ENCODE data around the gene TNS1.

The TNS1 gene

GRCh38 chr2:217990389-217990788 lies 12.4 kb downstream of the TNS1 start:
- TF ChIP-seq CTCF (conservative IDR thresholded peaks at IDR 0.05; ENCODE audit: low read depth, low read length) = no peak
- Histone ChIP-seq H2AFZ (ENCODE audit: low read depth) (no peak overlapping the region), H4K20me1 (ENCODE audit: insufficient read depth) (no peaks in the 10 kb centered on the region), H3K36me3 (ENCODE audit: insufficient read depth) (no peaks in the 10 kb centered on the region), H3K27ac (no peak overlapping the region), H3K27me3 (ENCODE audit: insufficient read depth, low read depth) (no peaks in the 10 kb centered on the region), H3K9ac (no peak overlapping the region), H3K4me2 (no peak overlapping the region), H3K4me1 (ENCODE audit: low read depth, poor library complexity, severe bottlenecking) (peaks cover 2% of the 10 kb centered on the region), H3K79me2 (ENCODE audit: insufficient read depth, low read depth) (no peaks in the 10 kb centered on the region), H3K4me3 (IDR thresholded peaks at IDR 0.05; ENCODE audit: insufficient read depth, low read depth, low read length) (no peak overlapping the region)

DNA sequence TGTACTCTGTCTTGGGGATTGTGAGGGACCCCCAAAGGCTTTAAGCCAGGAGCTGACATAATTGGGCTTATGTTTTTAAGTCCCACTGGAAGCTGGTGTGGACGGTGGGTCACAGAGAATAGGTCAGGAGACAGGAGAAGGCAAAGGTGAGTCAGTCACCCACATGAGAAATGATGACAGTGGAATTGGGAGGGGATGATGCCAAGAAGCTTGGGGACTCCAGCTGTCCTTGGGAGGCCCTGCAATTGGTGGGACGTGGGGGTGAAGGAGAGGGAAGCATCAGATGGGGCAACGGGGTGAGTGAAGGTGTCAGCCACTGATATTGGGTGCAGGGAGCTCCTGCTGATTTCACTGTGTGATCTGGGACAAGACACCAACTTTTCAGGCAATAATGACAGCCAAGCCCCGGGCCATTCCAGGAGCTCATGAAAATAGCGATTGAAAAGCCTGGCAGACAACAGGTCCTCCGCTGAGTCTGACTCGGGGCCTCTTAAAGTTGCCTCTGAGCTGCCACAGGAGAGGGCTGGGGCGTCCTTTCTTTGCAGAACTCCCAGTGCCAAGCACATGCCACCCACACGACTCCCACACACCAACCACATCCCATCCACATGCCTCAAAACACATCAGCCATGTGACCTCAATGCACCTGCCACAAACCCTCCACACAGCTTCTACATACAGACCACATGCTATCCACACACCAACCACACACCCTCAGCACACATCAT lies 13.4 kb downstream of the TNS1 start:
- no peak overlapping the region for H3K9ac ChIP-seq
- TF ChIP-seq CTCF (conservative IDR thresholded peaks at IDR 0.05; ENCODE audit: low read depth, low read length) = no peak
- H3K79me2 ChIP-seq (ENCODE audit: insufficient read depth, low read depth) = no peaks in the 10 kb centered on the region
- peaks cover 2% of the 10 kb centered on the region for H3K4me1 ChIP-seq (ENCODE audit: low read depth, poor library complexity, severe bottlenecking)
- H3K36me3 ChIP-seq (ENCODE audit: insufficient read depth) = no peaks in the 10 kb centered on the region
- H4K20me1 ChIP-seq (ENCODE audit: insufficient read depth) = no peaks in the 10 kb centered on the region
- H3K4me3 ChIP-seq (IDR thresholded peaks at IDR 0.05; ENCODE audit: insufficient read depth, low read depth, low read length) = no peak overlapping the region
- H2AFZ ChIP-seq (ENCODE audit: low read depth) = peak overlapping the region; percentile 22; the same call in 1 of the 2 replicates
- H3K27ac ChIP-seq = no peak overlapping the region
- H3K27me3 ChIP-seq (ENCODE audit: insufficient read depth, low read depth) = no peaks in the 10 kb centered on the region
- no peak overlapping the region for H3K4me2 ChIP-seq

DNA sequence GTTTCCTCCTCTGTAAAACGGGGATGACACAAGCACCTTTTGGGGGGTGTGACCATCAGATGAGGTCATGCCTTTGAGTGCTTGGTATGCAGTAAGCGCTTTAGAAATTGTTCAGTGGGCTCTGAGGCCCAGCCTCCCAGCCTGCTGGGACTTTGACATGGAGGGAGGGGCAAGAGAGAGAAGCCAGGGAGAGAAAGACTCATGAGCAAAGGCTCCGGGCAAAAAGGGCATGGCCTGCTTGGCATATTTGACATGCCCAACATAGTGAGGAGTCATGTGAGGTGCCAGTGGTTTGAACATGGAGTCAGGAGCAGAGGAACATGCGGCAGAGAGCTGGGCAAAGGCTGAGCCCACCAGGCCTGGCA lies 14.0 kb downstream of the TNS1 start:
- H3K9ac ChIP-seq = no peak overlapping the region
- no peak overlapping the region for H3K27ac ChIP-seq
- peak overlapping the region; percentile 22; the same call in 1 of the 2 replicates for H2AFZ ChIP-seq (ENCODE audit: low read depth)
- H4K20me1 ChIP-seq (ENCODE audit: insufficient read depth) = no peaks in the 10 kb centered on the region
- no peaks in the 10 kb centered on the region for H3K27me3 ChIP-seq (ENCODE audit: insufficient read depth, low read depth)
- no peak overlapping the region for H3K4me2 ChIP-seq
- H3K79me2 ChIP-seq (ENCODE audit: insufficient read depth, low read depth) = no peaks in the 10 kb centered on the region
- H3K4me3 ChIP-seq (IDR thresholded peaks at IDR 0.05; ENCODE audit: insufficient read depth, low read depth, low read length) = no peak overlapping the region
- TF ChIP-seq CTCF (conservative IDR thresholded peaks at IDR 0.05; ENCODE audit: low read depth, low read length) = peak; percentile 59
- H3K36me3 ChIP-seq (ENCODE audit: insufficient read depth) = no peaks in the 10 kb centered on the region
- H3K4me1 ChIP-seq (ENCODE audit: low read depth, poor library complexity, severe bottlenecking) = peaks cover 2% of the 10 kb centered on the region

- Histone ChIP-seq H4K20me1 (ENCODE audit: insufficient read depth) (no peaks in the 10 kb centered on the region), H3K4me2 (no peak overlapping the region), H3K36me3 (ENCODE audit: insufficient read depth) (no peaks in the 10 kb centered on the region), H3K4me3 (IDR thresholded peaks at IDR 0.05; ENCODE audit: insufficient read depth, low read depth, low read length) (no peak overlapping the region), H3K4me1 (ENCODE audit: low read depth, poor library complexity, severe bottlenecking) (peaks cover 2% of the 10 kb centered on the region), H3K27me3 (ENCODE audit: insufficient read depth, low read depth) (no peaks in the 10 kb centered on the region), H2AFZ (ENCODE audit: low read depth) (peak overlapping the region; percentile 22; the same call in 1 of the 2 replicates), H3K9ac (no peak overlapping the region), H3K79me2 (ENCODE audit: insufficient read depth, low read depth) (no peaks in the 10 kb centered on the region), H3K27ac (no peak overlapping the region)
- TF ChIP-seq CTCF (conservative IDR thresholded peaks at IDR 0.05; ENCODE audit: low read depth, low read length) = peak; percentile 80
Observed at GRCh38 chr2:217988014-217988839, 14.6 kb downstream of the TNS1 start.

Data from KMS-11 (cell line).